H1 (cell line): Measurements from ENCODE around the gene CSF2RB. TPM values are rescaled to one million over a fixed set of nuclear protein-coding genes. Genes with fewer than 3 reads are reported as not detected.
A peak's percentile ranks its signal among the peaks of the same experiment; 100 is the strongest.

Experiments used
- CTCF ChIA-PET: fragments of 300-600 bp; sonication (Branson Sonifier 250); formaldehyde crosslinking; loops from one replicate; lab custom pipeline; 2021; ENCODE audit not compliant: partially characterized antibody; lab: Charles Lee
- POLR2A ChIA-PET: fragments of 300-600 bp; sonication (Branson Sonifier 250); formaldehyde crosslinking; loops from one replicate; lab custom pipeline; 2021; ENCODE audit warnings: inconsistent platforms; ENCODE audit not compliant: partially characterized antibody; lab: Charles Lee
- DNase-seq, 2 experiments: peaks; one replicate each; pipeline versions ENCODE4 v3.0.0 to v3.0.0-alpha.2; 2010 to 2022; ENCODE audit warnings: low spot score in 2 of 2, low read depth in 1 of 2, mixed read lengths in 1 of 2
- FAIRE-seq: peaks from 2 replicates; lab custom pipeline; 2011; peaks lifted over from hg19 to GRCh38; lab: Jason Lieb, UNC
- H2AFZ ChIP-seq: 2 replicates; pipeline ENCODE4 v1.8.1; 2012; ENCODE audit warnings: low read length, inconsistent platforms
- H2AK5ac ChIP-seq: 2 replicates; pipeline ENCODE4 v1.6.1; 2013; ENCODE audit warnings: low read depth, low read length
- H2BK120ac ChIP-seq: replicated peaks from 2 replicates; pipeline ENCODE3; 2013; ENCODE audit warnings: low read depth, low read length, inconsistent platforms
- H2BK12ac ChIP-seq: 2 replicates; pipeline ENCODE4 v1.6.1; 2013; ENCODE audit warnings: low read depth, low read length
- H2BK15ac ChIP-seq: 2 replicates; pipeline ENCODE4 v1.6.1; 2013; ENCODE audit warnings: low read length
- H2BK20ac ChIP-seq: 2 replicates; pipeline ENCODE4 v1.6.1; 2013; ENCODE audit warnings: low read length
- H2BK5ac ChIP-seq: 2 replicates; pipeline ENCODE4 v1.6.1; 2013; ENCODE audit warnings: low read depth, low read length
- H3K14ac ChIP-seq: 2 replicates; pipeline ENCODE4 v1.6.1; 2013; ENCODE audit warnings: inconsistent platforms; ENCODE audit not compliant: insufficient read length
- H3K18ac ChIP-seq: 2 replicates; pipeline ENCODE4 v1.6.1; 2013; ENCODE audit warnings: low read length; ENCODE audit errors: extremely low read depth
- H3K23ac ChIP-seq: 2 replicates; pipeline ENCODE4 v1.6.1; 2013; ENCODE audit warnings: inconsistent platforms; ENCODE audit not compliant: insufficient read length
- H3K23me2 ChIP-seq: 2 replicates; pipeline ENCODE4 v1.6.1; 2013; ENCODE audit warnings: low read depth, low read length
- H3K27ac ChIP-seq: 2 replicates; pipeline ENCODE4 v1.6.1; 2011; ENCODE audit warnings: low read depth, low read length, inconsistent platforms
- H3K27me3 ChIP-seq, 4 experiments: replicated peaks in 1 of 4; 1 replicate in 1 of 4; 2 replicates in 3 of 4; pipeline versions ENCODE4 v1.6.1 to v1.8.1; 2011 to 2013; ENCODE audit warnings: low read length in 3 of 4, mild to moderate bottlenecking in 3 of 4, inconsistent platforms in 2 of 4, mixed read lengths in 2 of 4, moderate library complexity in 1 of 4; ENCODE audit not compliant: control insufficient read depth in 3 of 4, insufficient read depth in 3 of 4; ENCODE audit errors: extremely low read depth in 1 of 4
- H3K36me3 ChIP-seq, 4 experiments: 2 replicates each; pipeline versions ENCODE4 v1.6.1 to v1.8.1; 2011 to 2013; ENCODE audit warnings: mild to moderate bottlenecking in 4 of 4, low read length in 3 of 4, moderate library complexity in 2 of 4, control low read depth in 1 of 4, inconsistent platforms in 1 of 4; ENCODE audit not compliant: insufficient read depth in 4 of 4, control insufficient read depth in 2 of 4
- H3K4ac ChIP-seq: replicated peaks from 2 replicates; pipeline ENCODE3; 2013; ENCODE audit warnings: low read length, low read depth, mixed read lengths, inconsistent platforms; ENCODE audit not compliant: insufficient read length
- H3K4me1 ChIP-seq, 4 experiments: replicated peaks in 1 of 4; 1 replicate in 1 of 4; 2 replicates in 3 of 4; pipeline versions ENCODE4 v1.6.1 to v1.8.1; 2011 to 2013; ENCODE audit warnings: low read length in 3 of 4, inconsistent platforms in 2 of 4, mixed read lengths in 1 of 4; ENCODE audit not compliant: insufficient read depth in 4 of 4, control insufficient read depth in 3 of 4
- H3K4me2 ChIP-seq, 2 experiments: 2 replicates each; pipeline versions ENCODE4 v1.6.1 to v1.8.1; 2011 to 2013; ENCODE audit warnings: low read depth in 2 of 2, low read length in 2 of 2, control low read depth in 1 of 2, inconsistent platforms in 1 of 2, mild to moderate bottlenecking in 1 of 2; ENCODE audit not compliant: insufficient read depth in 1 of 2
- H3K4me3 ChIP-seq, 4 experiments: fragments of 200-600, 300-600 bp in 1 of 4; sonication (generic), shearing (Covaris generic), sonication (Bioruptor Twin) in 1 of 4; 2 replicates each; pipeline versions ENCODE4 v1.5.1 to v1.8.1; 2011 to 2016; ENCODE audit warnings: low read length in 4 of 4, low read depth in 3 of 4, control low read depth in 2 of 4, inconsistent platforms in 2 of 4, mild to moderate bottlenecking in 2 of 4, mixed read lengths in 1 of 4, moderate library complexity in 1 of 4; ENCODE audit not compliant: insufficient read depth in 2 of 4; ENCODE audit errors: extremely low read depth in 1 of 4
- H3K56ac ChIP-seq: replicated peaks from 2 replicates; pipeline ENCODE3; 2013; ENCODE audit warnings: low read depth, mild to moderate bottlenecking, mixed read lengths, low read length, inconsistent platforms; ENCODE audit not compliant: insufficient read length
- H3K79me1 ChIP-seq: 2 replicates; pipeline ENCODE4 v1.6.1; 2013; ENCODE audit warnings: low read depth, low read length, control low read depth
- H3K79me2 ChIP-seq, 2 experiments: 2 replicates each; pipeline versions ENCODE4 v1.6.1 to v1.8.1; 2012 to 2013; ENCODE audit warnings: low read length in 2 of 2, mild to moderate bottlenecking in 2 of 2, inconsistent platforms in 1 of 2; ENCODE audit not compliant: insufficient read depth in 2 of 2, control insufficient read depth in 1 of 2
- H3K9ac ChIP-seq, 4 experiments: replicated peaks in 1 of 4; 1 replicate in 1 of 4; 2 replicates in 3 of 4; pipeline versions ENCODE4 v1.6.1 to v1.8.1; 2011 to 2013; ENCODE audit warnings: low read depth in 3 of 4, low read length in 3 of 4, control low read depth in 2 of 4, mild to moderate bottlenecking in 2 of 4, moderate library complexity in 2 of 4, inconsistent platforms in 1 of 4; ENCODE audit errors: extremely low read depth in 1 of 4
- H3K9me3 ChIP-seq, 2 experiments: 2 replicates each; pipeline versions ENCODE4 v1.6.1 to v1.8.1; 2012 to 2013; ENCODE audit warnings: mild to moderate bottlenecking in 2 of 2, moderate library complexity in 2 of 2, control low read depth in 1 of 2, inconsistent platforms in 1 of 2, low read depth in 1 of 2, low read length in 1 of 2, mixed read lengths in 1 of 2; ENCODE audit not compliant: insufficient read depth in 2 of 2
- H4K20me1 ChIP-seq, 2 experiments: replicated peaks in 1 of 2; 2 replicates each; pipeline versions ENCODE3 to v1.8.1; 2011 to 2013; ENCODE audit warnings: inconsistent platforms in 2 of 2, low read length in 2 of 2, mild to moderate bottlenecking in 1 of 2; ENCODE audit not compliant: insufficient read depth in 2 of 2, control insufficient read depth in 1 of 2
- H4K5ac ChIP-seq: 2 replicates; pipeline ENCODE4 v1.6.1; 2013; ENCODE audit warnings: low read length, low read depth, mixed read lengths, inconsistent platforms; ENCODE audit not compliant: insufficient read length
- H4K8ac ChIP-seq: 2 replicates; pipeline ENCODE4 v1.8.0; 2013; ENCODE audit warnings: mild to moderate bottlenecking, moderate library complexity, low read length, inconsistent platforms; ENCODE audit not compliant: insufficient read depth; ENCODE audit errors: extremely low read depth
- H4K91ac ChIP-seq: replicated peaks from 2 replicates; pipeline ENCODE3; 2013; ENCODE audit warnings: low read length, mixed read lengths, inconsistent platforms; ENCODE audit not compliant: insufficient read length
- BCL11A ChIP-seq, 2 experiments: IDR thresholded peaks; one replicate each; pipeline ENCODE4 v1.6.1; 2011; ENCODE audit warnings: low read depth in 2 of 2, low read length in 2 of 2, mild to moderate bottlenecking in 2 of 2
- EP300 ChIP-seq, 2 experiments: IDR thresholded peaks; 1 replicate in 1 of 2; 2 replicates in 1 of 2; pipeline ENCODE4 v1.6.1; 2011 to 2012; ENCODE audit warnings: low read depth in 2 of 2, low read length in 2 of 2, mild to moderate bottlenecking in 2 of 2, borderline replicate concordance in 1 of 2, inconsistent platforms in 1 of 2, moderate library complexity in 1 of 2
- EZH2 ChIP-seq: fragments of 200-600 bp; sonication (generic); IDR thresholded peaks from 2 replicates; pipeline ENCODE4 v1.7.1; 2012; ENCODE audit warnings: low read depth, mild to moderate bottlenecking, moderate library complexity, low read length, inconsistent platforms; ENCODE audit not compliant: severe bottlenecking
- POLR2A ChIP-seq, 2 experiments: IDR thresholded peaks; 1 replicate in 1 of 2; 2 replicates in 1 of 2; pipeline ENCODE4 v1.6.1; 2011; ENCODE audit warnings: low read depth in 2 of 2, low read length in 2 of 2, mild to moderate bottlenecking in 2 of 2; ENCODE audit errors: control extremely low read depth in 1 of 2
- WGBS, 2 experiments: shearing (Covaris generic) in 1 of 2; methylation state at CpG; one replicate each; pipeline versions ENCODE4 v1.1.6 to v1.1.7; 2013 to 2015; ENCODE audit warnings: low lambda C conversion rate in 2 of 2, mixed read lengths in 2 of 2, inconsistent platforms in 1 of 2, low coverage in 1 of 2, missing lambda C conversion rate in 1 of 2; ENCODE audit not compliant: insufficient replicate concordance in 2 of 2, insufficient coverage in 1 of 2, insufficient read length in 1 of 2; ENCODE audit errors: extremely low coverage in 1 of 2, missing lambda C conversion rate in 1 of 2; 5-methylcytosine and 5-hydroxymethylcytosine counted together
- polyA plus RNA-seq, 7 experiments: library from polyadenylated mRNA; depleted of rRNA in 3 of 7; stranded (reverse) in 5 of 7; unstranded in 2 of 7; fragments of >200 nt in 5 of 7; fragments of 200-250 nt in 2 of 7; gene quantifications; 1 replicate in 5 of 7; 2 replicates in 1 of 7; 4 replicates in 1 of 7; pipeline versions ENCODE4 v1.2.1 to v1.2.3, GENCODE V29; 2011 to 2013; ENCODE audit warnings: missing spikeins in 2 of 7, mixed read lengths in 2 of 7
- total RNA-seq: library from RNA; stranded (reverse); fragmentation: NEBNext Ultra II Directional; extraction: Animal tissue kit (Norgen Biotek cat#: 25700); gene quantifications from 2 replicates; pipeline ENCODE4 v1.2.1, GENCODE V29; 2021

The CSF2RB gene
- total and polyA plus RNA-seq, 2 of the 8 experiments (the other 6 are each of a cell fraction or from before 2014, with no cell fraction given) = not detected

GRCh38 chr22:36863979-36864378, 49.4 kb upstream of the CSF2RB start:
- Histone ChIP-seq H3K23ac (no peak overlapping the region), H3K56ac (no peak overlapping the region)
- CTCF ChIA-PET = interaction anchor here (0.6 kb wide), 1 partner anchor 39 kb away, joined by 3 read pairs; no protein-coding TSS in a partner anchor

More at GRCh38 chr22:36863979-36864378, 49.4 kb upstream of the CSF2RB start:
- Histone ChIP-seq H3K18ac (no peak overlapping the region), H4K8ac (no peak overlapping the region), H3K23me2 (no peaks in the 10 kb centered on the region), H2BK20ac (no peak overlapping the region), H2BK5ac (no peak overlapping the region), H3K27me3 (no peaks in the 10 kb centered on the region; a peak in 1 of 7 replicates), H3K9ac (no peak overlapping the region), H2BK15ac (no peak overlapping the region), H3K4me1 (peaks cover 0 to 3% (median 0%) of the 10 kb centered on the region in 4 experiments; a peak in 3 of 7 replicates), H4K5ac (no peak overlapping the region), H3K14ac (no peak overlapping the region), H3K79me1 (no peaks in the 10 kb centered on the region), H3K79me2 (no peaks in the 10 kb centered on the region), H4K20me1 (no peaks in the 10 kb centered on the region), H3K4me3 (no peak overlapping the region), H3K9me3 (no peaks in the 10 kb centered on the region), H3K4ac (no peak overlapping the region), H3K4me2 (no peak overlapping the region), H3K27ac (no peak overlapping the region), H3K36me3 (no peaks in the 10 kb centered on the region), H2BK12ac (no peak overlapping the region), H2AFZ (no peak overlapping the region), H2BK120ac (no peak overlapping the region), H2AK5ac (0 out of 2 replicates have a peak overlapping the region, but pooled peaks have one; percentile 28), H4K91ac (no peak overlapping the region)
- FAIRE-seq (no peak), DNase-seq (no peak)
- POLR2A ChIA-PET = no interaction called here
- WGBS, 2 experiments = 82% methylated on average over 6 of the region's 6 CpGs; no CpG with 5 or more reads in 1 of the 2 experiments
- TF ChIP-seq EZH2 (no peak), POLR2A (IDR thresholded peaks at IDR 0.05; ENCODE audit: control extremely low read depth in 1 of 2, low read depth in 2 of 2, low read length in 2 of 2) (no peak), EP300 (IDR thresholded peaks at IDR 0.05; ENCODE audit: borderline replicate concordance in 1 of 2, low read depth in 2 of 2, low read length in 2 of 2) (no peak), BCL11A (IDR thresholded peaks at IDR 0.05; ENCODE audit: low read depth in 2 of 2, low read length in 2 of 2) (no peak)
